NB4 (cell line): ENCODE data around the gene VWA3B.

Experiments
- MYC ChIP-seq: IDR thresholded peaks from 2 replicates; pipeline ENCODE4 v1.6.1; 2011; ENCODE audit warnings: low read depth, low read length
- POLR2A ChIP-seq: IDR thresholded peaks from 2 replicates; pipeline ENCODE4 v1.6.1; 2011; ENCODE audit warnings: mild to moderate bottlenecking; ENCODE audit not compliant: insufficient read length; ENCODE audit errors: extremely low read depth
- TF ChIP-seq, protein P1 (sequence below): IDR thresholded peaks from one replicate; pipeline ENCODE4 v1.5.1; 2012; ENCODE audit warnings: low read depth, low read length
- TF ChIP-seq, protein P2 (sequence below): IDR thresholded peaks from 2 replicates; pipeline ENCODE4 v1.6.1; 2011; ENCODE audit warnings: low read depth, low read length

DNA sequence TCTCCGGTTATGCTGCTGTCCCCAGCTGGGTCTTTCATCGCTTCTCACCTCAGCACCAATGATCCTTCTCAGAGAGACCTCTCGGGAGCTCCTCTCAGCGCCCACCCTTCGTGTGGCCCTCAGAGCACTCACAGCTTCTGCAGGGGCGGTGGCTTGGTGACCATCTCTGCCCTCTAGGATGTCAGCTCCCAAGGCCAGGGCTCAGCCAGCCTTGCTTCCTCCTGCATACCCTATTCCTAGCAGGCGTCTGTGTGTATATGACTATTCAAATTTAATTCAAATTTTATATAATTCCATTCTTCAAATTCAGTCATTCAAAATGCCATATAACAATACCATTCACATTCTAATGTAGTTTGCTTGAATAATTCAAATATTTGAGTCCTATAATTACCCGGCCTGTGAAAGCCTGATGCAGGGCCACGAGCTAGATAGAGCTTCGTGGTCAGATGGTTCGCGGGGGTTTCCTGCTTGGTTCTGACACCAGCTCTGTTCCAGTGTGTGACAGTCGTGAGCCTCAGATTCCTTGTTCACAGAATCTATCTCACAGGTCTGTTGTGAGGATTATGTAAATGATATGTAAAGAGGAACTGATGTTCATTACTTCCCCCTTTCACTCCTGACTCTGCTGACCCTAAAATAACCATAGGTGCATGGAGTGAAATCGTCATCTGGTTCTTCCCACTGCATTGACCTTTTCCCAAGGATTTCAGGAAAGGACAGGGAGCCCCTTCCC lies 165.2 kb downstream of the VWA3B start:
- TF ChIP-seq MYC (no peak), POLR2A (no peak)
- TF ChIP-seq, protein P1, sequence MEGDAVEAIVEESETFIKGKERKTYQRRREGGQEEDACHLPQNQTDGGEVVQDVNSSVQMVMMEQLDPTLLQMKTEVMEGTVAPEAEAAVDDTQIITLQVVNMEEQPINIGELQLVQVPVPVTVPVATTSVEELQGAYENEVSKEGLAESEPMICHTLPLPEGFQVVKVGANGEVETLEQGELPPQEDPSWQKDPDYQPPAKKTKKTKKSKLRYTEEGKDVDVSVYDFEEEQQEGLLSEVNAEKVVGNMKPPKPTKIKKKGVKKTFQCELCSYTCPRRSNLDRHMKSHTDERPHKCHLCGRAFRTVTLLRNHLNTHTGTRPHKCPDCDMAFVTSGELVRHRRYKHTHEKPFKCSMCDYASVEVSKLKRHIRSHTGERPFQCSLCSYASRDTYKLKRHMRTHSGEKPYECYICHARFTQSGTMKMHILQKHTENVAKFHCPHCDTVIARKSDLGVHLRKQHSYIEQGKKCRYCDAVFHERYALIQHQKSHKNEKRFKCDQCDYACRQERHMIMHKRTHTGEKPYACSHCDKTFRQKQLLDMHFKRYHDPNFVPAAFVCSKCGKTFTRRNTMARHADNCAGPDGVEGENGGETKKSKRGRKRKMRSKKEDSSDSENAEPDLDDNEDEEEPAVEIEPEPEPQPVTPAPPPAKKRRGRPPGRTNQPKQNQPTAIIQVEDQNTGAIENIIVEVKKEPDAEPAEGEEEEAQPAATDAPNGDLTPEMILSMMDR, result no peak
- TF ChIP-seq, protein P2, sequence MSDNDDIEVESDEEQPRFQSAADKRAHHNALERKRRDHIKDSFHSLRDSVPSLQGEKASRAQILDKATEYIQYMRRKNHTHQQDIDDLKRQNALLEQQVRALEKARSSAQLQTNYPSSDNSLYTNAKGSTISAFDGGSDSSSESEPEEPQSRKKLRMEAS, result no peak
